Measurements from ENCODE around the gene TLE3.

The TLE3 gene

GRCh38 chr15:69998541-69999391 is 99.0 kb downstream of the TLE3 start:
- FAIRE-seq, result no peak

DNA sequence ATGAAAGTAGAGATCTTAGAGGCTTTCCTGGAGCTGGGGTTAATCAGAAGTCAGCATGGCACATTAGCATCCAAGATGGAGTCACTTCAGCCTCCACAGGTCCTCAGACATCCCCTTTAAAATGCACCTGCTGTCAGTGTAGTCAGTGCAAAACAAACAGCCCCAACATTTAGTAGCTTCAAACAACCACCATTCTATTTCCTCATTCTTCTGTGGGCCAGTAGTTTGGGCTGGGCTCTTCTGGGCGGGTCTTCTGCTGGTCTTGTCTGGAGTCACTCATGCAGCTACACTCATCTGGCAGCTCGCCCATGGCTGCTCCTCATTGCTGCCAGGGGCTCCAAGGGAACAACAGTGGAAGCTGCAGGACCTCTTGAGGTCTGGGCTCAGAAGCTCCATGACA is 99.9 kb downstream of the TLE3 start:
- no peak for FAIRE-seq

Measured in A204.1 (cell line).